GM06990 (cell line): Measurements from ENCODE around the gene ANO10.

Experiments
- DNase-seq: peaks from one replicate; pipeline ENCODE4 v3.0.0-alpha.2; 2011; ENCODE audit not compliant: insufficient read length; ENCODE audit errors: extremely low read depth
- H3K27me3 ChIP-seq: replicated peaks from 2 replicates; pipeline ENCODE4 v1.6.0; 2011; ENCODE audit warnings: low read length; ENCODE audit not compliant: control insufficient read depth, insufficient read depth
- H3K36me3 ChIP-seq: 2 replicates; pipeline ENCODE4 v1.5.1; 2011; ENCODE audit warnings: low read length; ENCODE audit not compliant: control insufficient read depth, insufficient read depth
- H3K4me3 ChIP-seq: replicated peaks from 2 replicates; pipeline ENCODE4 v1.5.1; 2011; ENCODE audit warnings: low read depth, mild to moderate bottlenecking, control low read depth, low read length
- TF ChIP-seq, protein P1 (sequence below): IDR thresholded peaks from 2 replicates; pipeline ENCODE4 v1.5.1; 2011; ENCODE audit warnings: low read length, control low read depth, mild to moderate bottlenecking, inconsistent platforms; ENCODE audit not compliant: insufficient read depth, poor library complexity, severe bottlenecking

Gene ANO10

DNA sequence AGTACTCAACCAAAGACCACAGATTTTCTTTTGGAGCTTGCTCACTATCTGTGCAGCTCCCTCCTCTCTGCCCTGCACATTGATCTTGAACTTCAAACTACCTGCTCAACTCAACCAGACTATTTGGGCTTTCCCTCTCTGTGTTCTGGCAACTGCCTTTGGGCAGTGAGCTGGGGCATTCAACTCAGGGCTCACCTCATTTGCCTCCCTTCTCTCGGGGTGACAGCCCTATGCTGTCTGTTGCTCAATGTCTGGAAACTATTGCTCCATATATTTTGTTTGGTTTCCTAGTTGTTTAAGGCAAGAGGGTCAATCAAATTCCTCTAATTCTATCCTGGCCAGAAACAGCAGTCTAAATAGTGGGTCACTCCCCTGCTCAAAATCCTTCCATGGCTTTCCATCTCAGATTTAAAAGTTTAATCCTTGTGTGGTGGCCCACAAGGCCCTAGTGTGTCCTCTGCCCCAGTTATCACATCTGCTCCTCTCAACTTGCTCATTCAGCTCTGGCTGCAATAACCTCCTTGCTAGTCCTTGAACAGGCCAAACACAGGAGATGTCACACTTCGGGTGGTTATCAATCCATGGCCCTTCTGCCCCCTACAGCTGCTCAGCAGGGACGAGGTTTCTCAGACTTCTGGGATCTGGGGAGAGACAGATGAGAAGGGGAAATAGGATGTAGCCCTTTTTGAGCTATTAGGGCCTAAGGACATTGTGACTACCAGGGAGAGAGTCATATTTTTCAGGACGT lies 267.7 kb downstream of the ANO10 start:
- Histone ChIP-seq H3K27me3 (no peaks in the 10 kb centered on the region), H3K36me3 (no peaks in the 10 kb centered on the region), H3K4me3 (no peak overlapping the region)
- no peak for DNase-seq
- TF ChIP-seq, protein P1, sequence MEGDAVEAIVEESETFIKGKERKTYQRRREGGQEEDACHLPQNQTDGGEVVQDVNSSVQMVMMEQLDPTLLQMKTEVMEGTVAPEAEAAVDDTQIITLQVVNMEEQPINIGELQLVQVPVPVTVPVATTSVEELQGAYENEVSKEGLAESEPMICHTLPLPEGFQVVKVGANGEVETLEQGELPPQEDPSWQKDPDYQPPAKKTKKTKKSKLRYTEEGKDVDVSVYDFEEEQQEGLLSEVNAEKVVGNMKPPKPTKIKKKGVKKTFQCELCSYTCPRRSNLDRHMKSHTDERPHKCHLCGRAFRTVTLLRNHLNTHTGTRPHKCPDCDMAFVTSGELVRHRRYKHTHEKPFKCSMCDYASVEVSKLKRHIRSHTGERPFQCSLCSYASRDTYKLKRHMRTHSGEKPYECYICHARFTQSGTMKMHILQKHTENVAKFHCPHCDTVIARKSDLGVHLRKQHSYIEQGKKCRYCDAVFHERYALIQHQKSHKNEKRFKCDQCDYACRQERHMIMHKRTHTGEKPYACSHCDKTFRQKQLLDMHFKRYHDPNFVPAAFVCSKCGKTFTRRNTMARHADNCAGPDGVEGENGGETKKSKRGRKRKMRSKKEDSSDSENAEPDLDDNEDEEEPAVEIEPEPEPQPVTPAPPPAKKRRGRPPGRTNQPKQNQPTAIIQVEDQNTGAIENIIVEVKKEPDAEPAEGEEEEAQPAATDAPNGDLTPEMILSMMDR = no peak

DNA sequence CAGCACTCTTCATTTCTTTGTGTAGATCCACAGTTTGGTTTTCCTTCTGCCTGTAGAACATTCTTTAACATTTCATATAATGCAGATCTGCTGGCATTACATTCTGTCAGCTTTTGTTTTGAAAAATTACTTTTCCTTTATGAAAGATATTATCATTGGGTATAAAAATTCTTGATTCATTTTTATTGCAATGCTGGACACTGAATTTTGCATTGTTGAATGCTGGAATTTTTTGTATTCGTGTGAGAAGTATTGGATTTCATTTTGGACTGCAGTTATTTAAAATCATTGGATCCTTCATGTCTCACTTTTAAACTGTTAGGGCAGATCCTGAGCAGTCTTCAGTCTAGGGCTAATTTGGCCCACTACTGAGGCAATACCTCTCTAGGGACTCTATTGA lies 268.4 kb downstream of the ANO10 start:
- no peaks in the 10 kb centered on the region for H3K27me3 ChIP-seq
- no peak for DNase-seq
- TF ChIP-seq, protein P1 = no peak
- no peak overlapping the region for H3K4me3 ChIP-seq
- H3K36me3 ChIP-seq = peaks cover 2% of the 10 kb centered on the region; the same call in 1 of the 2 replicates

DNA sequence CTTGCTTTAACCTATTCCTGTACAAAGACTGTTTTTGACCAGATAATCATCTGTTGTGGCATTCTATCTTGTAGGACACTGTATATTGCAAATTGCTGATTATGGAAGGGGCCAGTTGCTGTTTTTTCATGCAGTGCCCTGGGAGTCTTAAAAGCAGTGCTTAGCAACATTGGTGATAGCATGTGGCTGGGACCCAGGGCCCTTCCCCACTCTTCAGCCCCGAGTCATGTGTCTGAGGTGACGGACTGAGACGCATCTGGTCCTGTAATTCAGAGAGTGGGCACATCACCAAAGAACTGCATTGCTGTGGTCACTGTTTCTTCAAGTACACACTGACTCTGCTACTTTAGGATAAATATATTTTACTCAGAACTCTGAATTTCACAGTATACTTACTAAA lies 272.1 kb downstream of the ANO10 start:
- Histone ChIP-seq H3K27me3 (no peaks in the 10 kb centered on the region), H3K36me3 (peaks cover 12% of the 10 kb centered on the region), H3K4me3 (no peak overlapping the region)
- no peak for DNase-seq
- TF ChIP-seq, protein P1 = no peak

DNA sequence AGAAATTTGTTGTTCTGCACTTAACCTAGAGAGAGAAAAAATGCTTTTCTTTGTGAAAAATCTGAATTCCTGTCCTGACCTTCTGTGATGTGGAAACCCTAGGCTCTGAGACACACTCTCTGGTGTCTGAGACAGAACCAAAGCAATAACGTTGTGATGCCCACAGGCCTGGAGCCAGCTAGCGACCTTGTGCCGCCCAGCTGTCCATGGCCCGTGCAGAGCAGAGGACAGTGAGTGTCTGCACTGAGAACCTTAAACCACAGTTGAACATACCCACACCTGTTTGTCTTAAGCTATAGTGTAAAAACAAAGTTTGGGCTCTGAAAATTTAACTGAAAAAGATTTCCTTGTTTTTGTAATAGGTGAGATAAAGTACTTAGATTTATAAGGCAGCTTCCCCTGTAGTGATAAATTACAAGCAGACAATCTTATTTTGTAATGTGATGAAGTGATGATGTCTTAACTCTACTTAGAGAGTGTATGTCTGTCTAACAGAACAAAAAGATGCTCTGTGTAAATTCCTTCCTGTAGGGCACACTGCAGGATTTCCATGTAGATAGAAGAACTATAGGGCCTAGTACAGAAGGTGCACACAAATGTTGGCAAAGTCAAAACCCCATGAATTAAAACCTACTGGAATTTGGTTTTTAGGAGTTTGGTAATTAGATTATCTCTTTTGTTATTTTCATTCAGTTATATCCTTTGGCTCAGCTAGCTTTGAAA lies 272.8 kb downstream of the ANO10 start:
- Histone ChIP-seq H3K36me3 (peaks cover 12% of the 10 kb centered on the region), H3K27me3 (no peaks in the 10 kb centered on the region), H3K4me3 (no peak overlapping the region)
- DNase-seq = no peak
- TF ChIP-seq, protein P1 = no peak

DNA sequence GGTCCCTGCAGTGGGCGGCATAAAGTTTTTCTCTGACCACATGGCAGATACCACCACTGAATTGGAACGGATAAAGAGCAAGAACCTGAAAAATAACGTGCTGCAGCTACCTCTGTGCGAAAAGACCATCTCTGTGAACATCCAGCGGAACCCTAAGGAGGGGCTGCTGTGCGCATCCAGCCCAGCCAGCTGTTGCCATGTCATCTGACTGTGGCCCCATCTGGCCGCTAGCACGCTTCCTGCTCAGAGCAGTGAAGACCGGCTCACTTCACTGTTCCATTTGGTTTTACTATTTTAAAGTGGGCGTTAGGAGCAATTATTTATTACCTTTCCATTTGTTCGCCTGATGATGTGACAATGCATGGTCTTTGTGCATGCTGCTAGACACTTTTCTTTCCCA lies 273.5 kb downstream of the ANO10 start:
- TF ChIP-seq, protein P1 = no peak
- Histone ChIP-seq H3K4me3 (no peak overlapping the region), H3K27me3 (no peaks in the 10 kb centered on the region), H3K36me3 (peaks cover 12% of the 10 kb centered on the region)
- no peak for DNase-seq

DNA sequence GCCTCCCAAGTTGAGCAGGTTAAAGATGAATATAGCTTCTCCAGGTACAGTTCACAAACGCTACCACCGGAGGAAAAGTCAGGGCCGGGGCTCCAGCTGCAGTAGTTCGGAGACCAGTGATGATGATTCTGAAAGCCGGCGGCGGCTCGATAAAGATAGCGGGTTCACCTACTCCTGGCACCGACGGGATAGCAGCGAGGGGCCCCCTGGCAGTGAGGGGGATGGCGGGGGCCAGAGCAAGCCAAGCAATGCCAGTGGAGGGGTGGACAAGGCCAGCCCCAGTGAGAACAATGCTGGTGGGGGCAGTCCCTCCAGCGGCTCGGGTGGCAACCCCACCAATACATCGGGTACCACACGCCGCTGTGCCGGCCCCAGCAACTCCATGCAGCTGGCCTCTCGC lies 274.0 kb downstream of the ANO10 start:
- H3K36me3 ChIP-seq = peaks cover 12% of the 10 kb centered on the region
- H3K4me3 ChIP-seq = no peak overlapping the region
- TF ChIP-seq, protein P1 = no peak
- no peaks in the 10 kb centered on the region for H3K27me3 ChIP-seq
- DNase-seq = no peak
